Mesothelial cell of epicardium (in vitro differentiated cells): ENCODE measurements around the gene CLEC18C. TPM values are rescaled to one million over a fixed set of nuclear protein-coding genes. Genes with fewer than 3 reads are reported as not detected.

Experiments
- DNase-seq, 2 experiments: peaks; one replicate each; pipeline ENCODE4 v3.0.0; 2021; ENCODE audit warnings: low spot score in 2 of 2; ENCODE audit not compliant: unreplicated experiment in 2 of 2
- H3K27ac Mint-ChIP-seq: 2 replicates; pipeline ENCODE4 v1.8.0; 2021; ENCODE audit warnings: mixed read lengths
- H3K27me3 Mint-ChIP-seq: 2 replicates; pipeline ENCODE4 v1.8.0; 2021; ENCODE audit warnings: low read depth, mixed read lengths
- H3K36me3 Mint-ChIP-seq: 2 replicates; pipeline ENCODE4 v1.8.0; 2021; ENCODE audit warnings: mixed read lengths
- H3K4me1 Mint-ChIP-seq: 2 replicates; pipeline ENCODE4 v1.8.0; 2021; ENCODE audit warnings: mixed read lengths
- H3K4me3 Mint-ChIP-seq: 2 replicates; pipeline ENCODE4 v1.8.0; 2021; ENCODE audit warnings: mild to moderate bottlenecking, moderate library complexity, mixed read lengths
- H3K9me3 Mint-ChIP-seq: 2 replicates; pipeline ENCODE4 v1.8.0; 2021; ENCODE audit warnings: mixed read lengths
- CTCF ChIP-seq: fragments of 200-600 bp; sonication (generic); IDR thresholded peaks from one replicate; pipeline ENCODE4 v1.5.0; 2021; ENCODE audit warnings: antibody characterized with exemption; ENCODE audit not compliant: unreplicated experiment
- total RNA-seq: library from RNA; stranded (reverse); gene quantifications from 3 replicates; pipeline ENCODE4 v1.2.1, GENCODE V29; 2021

The CLEC18C gene
- total RNA-seq, 1 donor from 2014 or later: not detected

- no peak for DNase-seq
- no peaks in the 10 kb centered on the region for H3K4me1 Mint-ChIP-seq
- no peak overlapping the region for H3K4me3 Mint-ChIP-seq
- no peaks in the 10 kb centered on the region for H3K27me3 Mint-ChIP-seq
- no peak overlapping the region for H3K27ac Mint-ChIP-seq
- no peak for TF ChIP-seq CTCF
- H3K9me3 Mint-ChIP-seq: no peaks in the 10 kb centered on the region
- H3K36me3 Mint-ChIP-seq: peaks cover 33% of the 10 kb centered on the region
These were observed 15.9 kb upstream of the CLEC18C start for GRCh38 chr16:70157477-70158260.

- TF ChIP-seq CTCF: no peak
- DNase-seq: no peak
- Mint-ChIP-seq H3K9me3 (no peaks in the 10 kb centered on the region), H3K4me1 (no peaks in the 10 kb centered on the region), H3K27me3 (no peaks in the 10 kb centered on the region), H3K27ac (no peak overlapping the region), H3K36me3 (peaks cover 28% of the 10 kb centered on the region), H3K4me3 (no peak overlapping the region)
These were observed 15.2 kb upstream of the CLEC18C start for GRCh38 chr16:70158261-70158939.

- TF ChIP-seq CTCF: no peak
- H3K4me3 Mint-ChIP-seq: no peak overlapping the region
These were observed 13.9 kb upstream of the CLEC18C start for GRCh38 chr16:70159355-70160348.

GRCh38 chr16:70160388-70160787 lies 13.2 kb upstream of the CLEC18C start:
- no peaks in the 10 kb centered on the region for H3K9me3 Mint-ChIP-seq
- no peak overlapping the region for H3K27ac Mint-ChIP-seq
- H3K4me1 Mint-ChIP-seq: peaks cover 1% of the 10 kb centered on the region
- TF ChIP-seq CTCF: no peak
- H3K27me3 Mint-ChIP-seq: no peaks in the 10 kb centered on the region
- DNase-seq: no peak
- peaks cover 22% of the 10 kb centered on the region for H3K36me3 Mint-ChIP-seq
- H3K4me3 Mint-ChIP-seq: no peak overlapping the region

More at GRCh38 chr16:70159355-70160348, 13.9 kb upstream of the CLEC18C start:
- H3K36me3 Mint-ChIP-seq: peaks cover 22% of the 10 kb centered on the region
- no peak for DNase-seq
- no peaks in the 10 kb centered on the region for H3K27me3 Mint-ChIP-seq
- H3K27ac Mint-ChIP-seq: no peak overlapping the region
- H3K9me3 Mint-ChIP-seq: no peaks in the 10 kb centered on the region
- H3K4me1 Mint-ChIP-seq: no peaks in the 10 kb centered on the region

- no peaks in the 10 kb centered on the region for H3K27me3 Mint-ChIP-seq
These were observed 12.8 kb upstream of the CLEC18C start for GRCh38 chr16:70160821-70161220.

More at GRCh38 chr16:70160821-70161220, 12.8 kb upstream of the CLEC18C start:
- H3K9me3 Mint-ChIP-seq: no peaks in the 10 kb centered on the region
- H3K27ac Mint-ChIP-seq: no peak overlapping the region
- H3K4me1 Mint-ChIP-seq: peaks cover 1% of the 10 kb centered on the region
- no peak overlapping the region for H3K4me3 Mint-ChIP-seq
- H3K36me3 Mint-ChIP-seq: peaks cover 22% of the 10 kb centered on the region
- TF ChIP-seq CTCF: no peak
- no peak for DNase-seq
